Adipocyte (in vitro differentiated cells): ENCODE results near the gene PFKFB3.

Source experiments
- DNase-seq: peaks from one replicate; pipeline ENCODE4 v3.0.0-alpha.2; 2015; ENCODE audit warnings: low read depth
- H3K27me3 ChIP-seq: replicated peaks from 2 replicates; pipeline ENCODE4 v1.7.0; 2013; ENCODE audit warnings: mild to moderate bottlenecking, low read length, moderate library complexity; ENCODE audit not compliant: control insufficient read depth, insufficient read depth
- H3K36me3 ChIP-seq: 2 replicates; pipeline ENCODE4 v1.7.0; 2013; ENCODE audit warnings: low read length, mild to moderate bottlenecking, moderate library complexity; ENCODE audit not compliant: control insufficient read depth, insufficient read depth, severe bottlenecking
- H3K4me1 ChIP-seq: 2 replicates; pipeline ENCODE4 v1.7.0; 2013; ENCODE audit warnings: mild to moderate bottlenecking, low read length, moderate library complexity; ENCODE audit not compliant: control insufficient read depth, insufficient read depth
- H3K4me3 ChIP-seq: 2 replicates; pipeline ENCODE4 v1.7.0; 2013; ENCODE audit warnings: mild to moderate bottlenecking, low read length, moderate library complexity
- H3K9ac ChIP-seq: 2 replicates; pipeline ENCODE4 v1.7.0; 2013; ENCODE audit warnings: mild to moderate bottlenecking, low read length, moderate library complexity
- H3K9me3 ChIP-seq: 2 replicates; pipeline ENCODE4 v1.7.0; 2013; ENCODE audit warnings: mild to moderate bottlenecking, low read length, moderate library complexity; ENCODE audit not compliant: control insufficient read depth

The PFKFB3 gene

DNA sequence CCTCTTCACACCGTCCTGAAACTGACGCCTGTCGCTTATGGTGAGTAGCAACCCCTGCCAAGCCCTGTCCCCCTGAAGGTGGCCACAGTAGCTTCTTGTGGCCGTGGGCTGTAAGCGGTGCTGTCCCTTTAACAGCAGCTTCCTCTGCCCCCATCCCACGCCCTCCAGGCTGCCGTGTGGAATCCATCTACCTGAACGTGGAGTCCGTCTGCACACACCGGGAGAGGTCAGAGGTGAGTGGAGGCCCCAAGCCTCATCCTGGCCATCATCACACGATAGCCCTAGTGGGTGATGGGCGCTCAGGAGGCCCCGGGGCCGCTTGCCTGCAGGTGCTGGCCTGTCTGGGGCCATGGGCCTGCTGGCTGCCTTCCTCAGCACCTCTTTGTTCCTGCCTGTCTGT lies 21.2 kb downstream of the PFKFB3 start:
- Histone ChIP-seq H3K4me1 (no peaks in the 10 kb centered on the region), H3K9ac (no peak overlapping the region), H3K27me3 (no peaks in the 10 kb centered on the region), H3K4me3 (no peak overlapping the region), H3K36me3 (peaks cover 100% of the 10 kb centered on the region), H3K9me3 (no peaks in the 10 kb centered on the region)
- no peak for DNase-seq

DNA sequence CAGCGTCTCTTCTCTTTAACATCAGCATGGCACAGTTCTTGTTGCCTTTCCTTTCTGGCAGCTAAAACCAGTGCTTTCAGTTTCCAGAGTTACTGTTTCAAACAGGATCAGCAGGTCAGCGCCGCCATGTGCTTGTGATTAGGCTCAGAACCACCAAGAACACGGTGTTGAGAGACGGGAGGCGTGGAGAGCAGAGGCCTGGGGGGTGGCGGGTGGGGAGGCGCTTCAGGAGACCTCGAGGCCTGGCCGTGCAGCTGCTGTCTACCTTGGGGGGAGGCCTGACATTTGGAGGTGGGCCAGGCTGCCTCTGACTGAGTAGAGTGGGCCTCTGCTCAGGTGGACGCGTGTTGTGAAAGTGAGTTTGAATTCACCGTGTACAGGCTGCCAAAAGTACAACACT lies 22.0 kb downstream of the PFKFB3 start:
- no peak overlapping the region for H3K9ac ChIP-seq
- H3K36me3 ChIP-seq, result peaks cover 100% of the 10 kb centered on the region
- no peak for DNase-seq
- H3K4me3 ChIP-seq, result no peak overlapping the region
- H3K27me3 ChIP-seq, result no peaks in the 10 kb centered on the region
- no peaks in the 10 kb centered on the region for H3K4me1 ChIP-seq
- no peaks in the 10 kb centered on the region for H3K9me3 ChIP-seq

GRCh38 chr10:6225263-6225814 lies 22.6 kb downstream of the PFKFB3 start:
- peaks cover 100% of the 10 kb centered on the region for H3K36me3 ChIP-seq
- no peak overlapping the region for H3K9ac ChIP-seq
- no peak for DNase-seq
- H3K27me3 ChIP-seq, result no peaks in the 10 kb centered on the region
- no peaks in the 10 kb centered on the region for H3K9me3 ChIP-seq
- H3K4me1 ChIP-seq, result no peaks in the 10 kb centered on the region
- H3K4me3 ChIP-seq, result no peak overlapping the region

- DNase-seq, result no peak
- H3K9me3 ChIP-seq, result no peaks in the 10 kb centered on the region
- no peak overlapping the region for H3K4me3 ChIP-seq
- H3K36me3 ChIP-seq, result peaks cover 98% of the 10 kb centered on the region
- no peaks in the 10 kb centered on the region for H3K4me1 ChIP-seq
- no peak overlapping the region for H3K9ac ChIP-seq
- H3K27me3 ChIP-seq, result no peaks in the 10 kb centered on the region
These were observed 23.5 kb downstream of the PFKFB3 start for GRCh38 chr10:6226216-6226615.

GRCh38 chr10:6227346-6227745 lies 24.6 kb downstream of the PFKFB3 start:
- H3K4me1 ChIP-seq, result no peaks in the 10 kb centered on the region
- no peaks in the 10 kb centered on the region for H3K9me3 ChIP-seq
- no peak overlapping the region for H3K9ac ChIP-seq
- H3K36me3 ChIP-seq, result peaks cover 98% of the 10 kb centered on the region
- no peaks in the 10 kb centered on the region for H3K27me3 ChIP-seq
- no peak overlapping the region for H3K4me3 ChIP-seq
- DNase-seq, result no peak

- no peak overlapping the region for H3K4me3 ChIP-seq
- H3K36me3 ChIP-seq, result peaks cover 98% of the 10 kb centered on the region
These were observed 25.3 kb downstream of the PFKFB3 start for GRCh38 chr10:6228010-6228511.

GRCh38 chr10:6228647-6229046 lies 25.9 kb downstream of the PFKFB3 start:
- H3K27me3 ChIP-seq, result no peaks in the 10 kb centered on the region
- H3K4me1 ChIP-seq, result no peaks in the 10 kb centered on the region
- peaks cover 98% of the 10 kb centered on the region for H3K36me3 ChIP-seq
- no peak overlapping the region for H3K4me3 ChIP-seq
- no peak for DNase-seq
- no peak overlapping the region for H3K9ac ChIP-seq
- H3K9me3 ChIP-seq, result no peaks in the 10 kb centered on the region

More at GRCh38 chr10:6228010-6228511, 25.3 kb downstream of the PFKFB3 start:
- H3K4me1 ChIP-seq, result no peaks in the 10 kb centered on the region
- DNase-seq, result peak; percentile 56
- no peak overlapping the region for H3K9ac ChIP-seq
- no peaks in the 10 kb centered on the region for H3K27me3 ChIP-seq
- no peaks in the 10 kb centered on the region for H3K9me3 ChIP-seq

GRCh38 chr10:6229290-6229689 lies 26.6 kb downstream of the PFKFB3 start:
- H3K4me1 ChIP-seq, result no peaks in the 10 kb centered on the region
- no peaks in the 10 kb centered on the region for H3K27me3 ChIP-seq
- H3K9me3 ChIP-seq, result no peaks in the 10 kb centered on the region
- peaks cover 98% of the 10 kb centered on the region for H3K36me3 ChIP-seq
- H3K9ac ChIP-seq, result no peak overlapping the region
- H3K4me3 ChIP-seq, result no peak overlapping the region
- no peak for DNase-seq

- H3K36me3 ChIP-seq, result peaks cover 98% of the 10 kb centered on the region
- H3K4me3 ChIP-seq, result no peak overlapping the region
- H3K27me3 ChIP-seq, result no peaks in the 10 kb centered on the region
- DNase-seq, result no peak
- no peaks in the 10 kb centered on the region for H3K4me1 ChIP-seq
- no peak overlapping the region for H3K9ac ChIP-seq
- H3K9me3 ChIP-seq, result no peaks in the 10 kb centered on the region
These were observed 27.0 kb downstream of the PFKFB3 start for GRCh38 chr10:6229746-6230145.

GRCh38 chr10:6230315-6230714 lies 27.6 kb downstream of the PFKFB3 start:
- DNase-seq, result no peak
- H3K4me3 ChIP-seq, result no peak overlapping the region
- H3K4me1 ChIP-seq, result no peaks in the 10 kb centered on the region
- no peaks in the 10 kb centered on the region for H3K9me3 ChIP-seq
- H3K27me3 ChIP-seq, result no peaks in the 10 kb centered on the region
- H3K9ac ChIP-seq, result no peak overlapping the region
- peaks cover 98% of the 10 kb centered on the region for H3K36me3 ChIP-seq

DNA sequence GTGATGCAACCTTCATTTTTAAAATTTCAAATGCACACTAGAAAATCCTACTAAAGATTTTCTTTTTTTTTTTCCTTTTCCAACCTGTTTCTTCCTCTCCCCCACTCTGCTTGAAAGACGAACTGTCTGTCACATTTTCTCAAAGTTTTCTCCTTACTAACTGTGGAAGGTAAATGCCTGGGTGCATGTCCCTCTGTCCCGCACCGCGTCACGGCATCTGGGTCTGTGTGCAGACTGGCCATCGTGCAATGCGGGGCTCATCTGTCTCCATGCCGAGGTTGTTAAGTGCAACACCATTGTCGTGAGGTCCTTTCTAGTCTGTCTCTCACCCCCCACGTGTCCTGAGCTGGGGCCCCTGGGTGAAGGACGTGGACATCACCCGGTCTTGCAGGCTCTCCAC lies 28.4 kb downstream of the PFKFB3 start:
- DNase-seq, result no peak
- no peak overlapping the region for H3K4me3 ChIP-seq
- H3K4me1 ChIP-seq, result no peaks in the 10 kb centered on the region
- no peak overlapping the region for H3K9ac ChIP-seq
- H3K9me3 ChIP-seq, result no peaks in the 10 kb centered on the region
- H3K27me3 ChIP-seq, result no peaks in the 10 kb centered on the region
- peaks cover 97% of the 10 kb centered on the region for H3K36me3 ChIP-seq

- H3K4me1 ChIP-seq, result no peaks in the 10 kb centered on the region
- H3K27me3 ChIP-seq, result no peaks in the 10 kb centered on the region
- no peaks in the 10 kb centered on the region for H3K9me3 ChIP-seq
- no peak overlapping the region for H3K9ac ChIP-seq
- peaks cover 97% of the 10 kb centered on the region for H3K36me3 ChIP-seq
- H3K4me3 ChIP-seq, result no peak overlapping the region
- DNase-seq, result no peak
These were observed 29.0 kb downstream of the PFKFB3 start for GRCh38 chr10:6231730-6232129.
